Right atrium auricular region (tissue), 2 donors: ENCODE data around the gene PPFIBP2. TPM values are rescaled to one million over a fixed set of nuclear protein-coding genes. Genes with fewer than 3 reads are reported as not detected.
"Not testable (repeated sequence)": the region's sequence is repeated elsewhere in the genome, so short reads cannot be mapped to it uniquely, and the experiment has no call there.

ENCODE experiments used
- DNase-seq: peaks from one replicate; pipeline ENCODE4 v3.0.0-alpha.2; 2019; ENCODE audit warnings: low spot score
- H3K27ac ChIP-seq, 2 donors: fragments of 200-600 bp; sonication (generic); 1 replicate in 1 of 2; 2 replicates in 1 of 2; pipeline ENCODE4 v1.5.1; 2016 to 2019
- H3K27me3 ChIP-seq, 2 donors: fragments of 200-600 bp; sonication (generic); one replicate each; pipeline versions ENCODE4 v1.5.1 to v1.6.0; 2017 to 2019
- H3K36me3 ChIP-seq: fragments of 200-600 bp; sonication (generic); one replicate; pipeline ENCODE4 v1.5.1; 2016
- H3K4me1 ChIP-seq, 2 donors: fragments of 200-600 bp; sonication (generic); one replicate each; pipeline versions ENCODE4 v1.5.1 to v1.6.0; 2017 to 2019
- H3K4me3 ChIP-seq, 2 donors: fragments of 200-600 bp; sonication (generic); 1 replicate in 1 of 2; 2 replicates in 1 of 2; pipeline ENCODE4 v1.5.1; 2017 to 2019; ENCODE audit warnings: mild to moderate bottlenecking in 1 of 2, moderate library complexity in 1 of 2
- H3K9me3 ChIP-seq, 2 donors: fragments of 200-600 bp; sonication (generic); one replicate each; pipeline ENCODE4 v1.5.1; 2019
- CTCF ChIP-seq, 2 donors: fragments of 200-600 bp; sonication (generic); IDR thresholded peaks; one replicate each; pipeline ENCODE4 v1.5.1; 2019; ENCODE audit warnings: antibody characterized with exemption in 2 of 2
- total RNA-seq, 2 donors: library from RNA; depleted of rRNA; stranded (reverse); fragments of >200 nt; gene quantifications; one replicate each; pipeline ENCODE4 v1.1.0, GENCODE V29; 2016

Gene PPFIBP2
- total RNA-seq, 2 donors from 2014 or later: 13.0 to 24.0 TPM

- TF ChIP-seq CTCF (IDR thresholded peaks at IDR 0.05): no peak
These were observed 141.7 kb downstream of the PPFIBP2 start for GRCh38 chr11:7655253-7656217.

GRCh38 chr11:7656704-7657103, 142.9 kb downstream of the PPFIBP2 start:
- H3K27ac ChIP-seq: peak overlapping the region; percentile 60 to 72

More at GRCh38 chr11:7655253-7656217, 141.7 kb downstream of the PPFIBP2 start:
- peaks cover 34% of the 10 kb centered on the region for H3K36me3 ChIP-seq
- H3K4me3 ChIP-seq: no peak overlapping the region
- no peak for DNase-seq
- H3K4me1 ChIP-seq: peaks cover 0 to 15% of the 10 kb centered on the region in 2 donors
- no peaks in the 10 kb centered on the region for H3K9me3 ChIP-seq
- H3K27me3 ChIP-seq: no peaks in the 10 kb centered on the region
- peak overlapping the region; percentile 60 to 72 for H3K27ac ChIP-seq

GRCh38 chr11:7657306-7658025, 143.7 kb downstream of the PPFIBP2 start:
- peak; percentile 30 to 71 for TF ChIP-seq CTCF (IDR thresholded peaks at IDR 0.05)
- DNase-seq: peak; percentile 83
- peaks cover 16% of the 10 kb centered on the region for H3K36me3 ChIP-seq

More at GRCh38 chr11:7656704-7657103, 142.9 kb downstream of the PPFIBP2 start:
- Histone ChIP-seq H3K4me3 (no peak overlapping the region), H3K36me3 (peaks cover 24% of the 10 kb centered on the region), H3K9me3 (no peaks in the 10 kb centered on the region), H3K27me3 (no peaks in the 10 kb centered on the region), H3K4me1 (peaks cover 0 to 15% of the 10 kb centered on the region in 2 donors)
- TF ChIP-seq CTCF (IDR thresholded peaks at IDR 0.05): no peak
- DNase-seq: no peak

GRCh38 chr11:7663531-7663930, 149.7 kb downstream of the PPFIBP2 start:
- H3K36me3 ChIP-seq: peaks cover 11% of the 10 kb centered on the region
- DNase-seq, H3K4me1 ChIP-seq, H3K27me3 ChIP-seq, H3K27ac ChIP-seq, H3K4me3 ChIP-seq, H3K9me3 ChIP-seq: not testable (repeated sequence)

More at GRCh38 chr11:7657306-7658025, 143.7 kb downstream of the PPFIBP2 start:
- H3K9me3 ChIP-seq: no peaks in the 10 kb centered on the region
- no peaks in the 10 kb centered on the region for H3K27me3 ChIP-seq
- H3K27ac ChIP-seq: no peak overlapping the region
- H3K4me1 ChIP-seq: peaks cover 0 to 15% of the 10 kb centered on the region in 2 donors
- H3K4me3 ChIP-seq: no peak overlapping the region

- no peaks in the 10 kb centered on the region for H3K27me3 ChIP-seq
- no peak for DNase-seq
- no peak overlapping the region for H3K27ac ChIP-seq
- H3K4me1 ChIP-seq: no peaks in the 10 kb centered on the region
- no peak overlapping the region for H3K4me3 ChIP-seq
- H3K9me3 ChIP-seq: no peaks in the 10 kb centered on the region
- H3K36me3 ChIP-seq: peaks cover 11% of the 10 kb centered on the region
- TF ChIP-seq CTCF (IDR thresholded peaks at IDR 0.05): no peak
These were observed 151.1 kb downstream of the PPFIBP2 start for GRCh38 chr11:7664867-7665266.
